GM23338 (cell line): Measurements from ENCODE around the gene MAP3K14. TPM values are rescaled to one million over a fixed set of nuclear protein-coding genes. Genes with fewer than 3 reads are reported as not detected.

Source experiments
- ATAC-seq: fragments of 200-7000 bp; cut with Tn5 transposase; 3 replicates; pipeline ENCODE4 v1.9.1; 2020
- DNase-seq: peaks from one replicate; pipeline ENCODE4 v3.0.0-alpha.2; 2015; ENCODE audit warnings: low spot score
- H2AFZ ChIP-seq: fragments of 200-600 bp; sonication (generic); 2 replicates; pipeline ENCODE4 v1.8.0; 2016; ENCODE audit warnings: antibody characterized with exemption, mild to moderate bottlenecking, moderate library complexity
- H3F3A ChIP-seq: fragments of 200-600 bp; sonication (generic); replicated peaks from 2 replicates; pipeline ENCODE4 v1.8.0; 2017; ENCODE audit warnings: antibody characterized with exemption, mixed run types, low read depth
- H3K27ac ChIP-seq: fragments of 200-600 bp; sonication (generic); 2 replicates; pipeline ENCODE4 v1.6.1; 2016; ENCODE audit warnings: low read depth
- H3K27me3 ChIP-seq: fragments of 200-600 bp; sonication (generic); 2 replicates; pipeline ENCODE4 v1.8.0; 2016; ENCODE audit warnings: mild to moderate bottlenecking, mixed run types, moderate library complexity; ENCODE audit not compliant: insufficient read depth
- H3K36me3 ChIP-seq: fragments of 200-600 bp; sonication (generic); 2 replicates; pipeline ENCODE4 v1.8.0; 2016; ENCODE audit warnings: mild to moderate bottlenecking; ENCODE audit not compliant: insufficient read depth
- H3K4me1 ChIP-seq: fragments of 200-600 bp; sonication (generic); 2 replicates; pipeline ENCODE4 v1.8.0; 2016; ENCODE audit warnings: mild to moderate bottlenecking, moderate library complexity; ENCODE audit not compliant: insufficient read depth
- H3K4me2 ChIP-seq: fragments of 200-600 bp; sonication (generic); 2 replicates; pipeline ENCODE4 v1.7.1; 2017; ENCODE audit warnings: mixed run types
- H3K4me3 ChIP-seq: fragments of 200-600 bp; sonication (generic); 2 replicates; pipeline ENCODE4 v1.6.1; 2016; ENCODE audit warnings: mixed run types
- H3K79me2 ChIP-seq: fragments of 200-600 bp; sonication (generic); replicated peaks from 2 replicates; pipeline ENCODE4 v1.8.0; 2017; ENCODE audit warnings: mild to moderate bottlenecking; ENCODE audit not compliant: insufficient read depth
- H3K9me2 ChIP-seq: fragments of 200-600 bp; sonication (generic); 2 replicates; pipeline ENCODE4 v1.8.0; 2017; ENCODE audit not compliant: insufficient read depth
- H4K20me1 ChIP-seq: fragments of 200-600 bp; sonication (generic); replicated peaks from 2 replicates; pipeline ENCODE4 v1.8.0; 2017; ENCODE audit warnings: mild to moderate bottlenecking; ENCODE audit not compliant: insufficient read depth
- H3K27ac Mint-ChIP-seq: 2 replicates; pipeline ENCODE4 v1.8.0; 2020; ENCODE audit warnings: inconsistent platforms, mild to moderate bottlenecking, moderate library complexity, mixed read lengths
- H3K27me3 Mint-ChIP-seq: 3 replicates; pipeline ENCODE4 v1.8.0; 2022; ENCODE audit warnings: low read depth, mild to moderate bottlenecking, moderate library complexity, mixed read lengths, inconsistent platforms; ENCODE audit not compliant: insufficient read depth, poor library complexity
- H3K36me3 Mint-ChIP-seq: 3 replicates; pipeline ENCODE4 v1.8.0; 2021; ENCODE audit warnings: low read depth, mild to moderate bottlenecking, inconsistent platforms, moderate library complexity, mixed read lengths
- H3K4me1 Mint-ChIP-seq: 3 replicates; pipeline ENCODE4 v1.8.0; 2020; ENCODE audit warnings: mild to moderate bottlenecking, inconsistent platforms, mixed read lengths
- H3K4me3 Mint-ChIP-seq: 3 replicates; pipeline ENCODE4 v1.8.0; 2021; ENCODE audit warnings: moderate library complexity, mild to moderate bottlenecking, inconsistent platforms, mixed read lengths
- H3K9me3 Mint-ChIP-seq: 3 replicates; pipeline ENCODE4 v1.8.0; 2020; ENCODE audit warnings: moderate library complexity, mild to moderate bottlenecking, inconsistent platforms, mixed read lengths
- CREB1 ChIP-seq: fragments of 250-450 bp; sonication (Bioruptor Pico); IDR thresholded peaks from 2 replicates; pipeline ENCODE4 v1.5.0; 2020; ENCODE audit warnings: low read depth, mild to moderate bottlenecking, moderate library complexity
- CTCF ChIP-seq, 2 experiments: fragments of 200-600 bp in 1 of 2; sonication (generic) in 1 of 2; conservative IDR thresholded peaks; 2 replicates each; pipeline versions ENCODE4 v1.5.1 to v1.6.1; 2016 to 2017; ENCODE audit warnings: antibody characterized with exemption in 2 of 2, low read depth in 2 of 2, mild to moderate bottlenecking in 2 of 2, moderate library complexity in 1 of 2
- REST ChIP-seq: IDR thresholded peaks from one replicate; pipeline ENCODE4 v1.6.1; 2018; ENCODE audit warnings: antibody characterized with exemption; ENCODE audit not compliant: unreplicated experiment
- STAT1 ChIP-seq: IDR thresholded peaks from one replicate; pipeline ENCODE4 v1.6.1; 2016; ENCODE audit warnings: antibody characterized with exemption; ENCODE audit not compliant: unreplicated experiment
- ZNF331 ChIP-seq: fragments of 250-450 bp; sonication (Bioruptor Pico); IDR thresholded peaks from 2 replicates; pipeline ENCODE4 v1.5.0; 2020; ENCODE audit warnings: low read depth, mild to moderate bottlenecking, moderate library complexity
- polyA plus RNA-seq: library from polyadenylated mRNA; unstranded; fragments of >200 nt; fragmentation: Nextera tagmentation; extraction: Ambion mirVana; gene quantifications from 2 replicates; pipeline ENCODE4 v1.2.1, GENCODE V29; 2016
- total RNA-seq: library from RNA; depleted of rRNA; stranded (reverse); fragments of >200 nt; shearing (Covaris generic); gene quantifications from 2 replicates; pipeline ENCODE4 v1.2.3, GENCODE V29; 2014

MAP3K14 gene
- total and polyA plus RNA-seq, 2 experiments from 2014 or later, result 1.3 to 4.9 TPM

GRCh38 chr17:45235416-45236281 is 81.2 kb downstream of the MAP3K14 start:
- H3K4me1 ChIP-seq, result peaks cover 20% of the 10 kb centered on the region
- no peak overlapping the region for H3K27ac ChIP-seq
- H3K4me3 Mint-ChIP-seq, result peak overlapping the region; percentile 17; the same call in 1 of the 3 replicates
- DNase-seq (peak; percentile 97), ATAC-seq (peak; percentile 81)
- peak overlapping the region; percentile 69 for H3K4me2 ChIP-seq
- peaks cover 22% of the 10 kb centered on the region for H3K4me1 Mint-ChIP-seq
- peak overlapping the region; percentile 26; the same call in 1 of the 2 replicates for H3K4me3 ChIP-seq
- no peaks in the 10 kb centered on the region for H3K79me2 ChIP-seq
- H4K20me1 ChIP-seq, result no peaks in the 10 kb centered on the region; the same call in 1 of the 2 replicates
- H2AFZ ChIP-seq, result peak overlapping the region; percentile 90
- peaks cover under 1% of the 10 kb centered on the region; the same call in 1 of the 2 replicates for H3F3A ChIP-seq
- no peak overlapping the region for H3K27ac Mint-ChIP-seq
- H3K9me2 ChIP-seq, result no peaks in the 10 kb centered on the region
- H3K27me3 ChIP-seq, result peaks cover 45% of the 10 kb centered on the region
- H3K9me3 Mint-ChIP-seq, result no peaks in the 10 kb centered on the region; the same call in 2 of the 3 replicates
- H3K27me3 Mint-ChIP-seq, result peaks cover 40% of the 10 kb centered on the region
- no peaks in the 10 kb centered on the region for H3K36me3 ChIP-seq
- no peaks in the 10 kb centered on the region; the same call in 2 of the 3 replicates for H3K36me3 Mint-ChIP-seq
- peak; percentile 83 to 96 for TF ChIP-seq CTCF (conservative IDR thresholded peaks at IDR 0.05; ENCODE audit: low read depth in 2 of 2)
- no peak for TF ChIP-seq ZNF331 (CRISPR knock-in tag)

- Mint-ChIP-seq H3K27ac (no peak overlapping the region), H3K27me3 (peaks cover 36% of the 10 kb centered on the region), H3K9me3 (no peaks in the 10 kb centered on the region; the same call in 2 of the 3 replicates), H3K36me3 (no peaks in the 10 kb centered on the region; the same call in 2 of the 3 replicates), H3K4me3 (no peak overlapping the region; the same call in 2 of the 3 replicates), H3K4me1 (peaks cover 24% of the 10 kb centered on the region)
- Histone ChIP-seq H3F3A (no peaks in the 10 kb centered on the region), H3K4me1 (peaks cover 17% of the 10 kb centered on the region), H2AFZ (no peak overlapping the region), H3K27ac (no peak overlapping the region), H3K4me3 (no peak overlapping the region), H3K27me3 (peaks cover 37% of the 10 kb centered on the region), H4K20me1 (no peaks in the 10 kb centered on the region; the same call in 1 of the 2 replicates), H3K9me2 (no peaks in the 10 kb centered on the region), H3K4me2 (no peak overlapping the region), H3K36me3 (no peaks in the 10 kb centered on the region), H3K79me2 (no peaks in the 10 kb centered on the region)
- DNase-seq (peak; percentile 90), ATAC-seq (peak; percentile 80)
- TF ChIP-seq CREB1 (CRISPR knock-in tag), result peak; percentile 68
- no peak for TF ChIP-seq REST
- peak; percentile 67 to 87 for TF ChIP-seq CTCF (conservative IDR thresholded peaks at IDR 0.05; ENCODE audit: low read depth in 2 of 2)
- TF ChIP-seq STAT1, result no peak
Observed at GRCh38 chr17:45234641-45235415, 82.0 kb downstream of the MAP3K14 start.
